HFF-Myc (cell line): ENCODE measurements around the gene AMACR.

Source experiments
- DNase-seq: peaks from one replicate; pipeline ENCODE4 v3.0.0-alpha.2; 2011; ENCODE audit warnings: low read depth; ENCODE audit errors: extremely low read depth
- H3K4me3 ChIP-seq: replicated peaks from 2 replicates; pipeline ENCODE4 v1.5.1; 2011; ENCODE audit warnings: low read depth, mild to moderate bottlenecking, control low read depth, low read length
- CTCF ChIP-seq: IDR thresholded peaks from 2 replicates; pipeline ENCODE4 v1.5.1; 2012; ENCODE audit warnings: mild to moderate bottlenecking, low read depth, low read length, control low read depth; ENCODE audit errors: missing control alignments

AMACR gene

GRCh38 chr5:33978306-33978705, 29.5 kb downstream of the AMACR start:
- TF ChIP-seq CTCF, result no peak
- H3K4me3 ChIP-seq, result no peak overlapping the region
- DNase-seq, result no peak

GRCh38 chr5:33976307-33976706, 31.5 kb downstream of the AMACR start:
- TF ChIP-seq CTCF, result no peak
- no peak for DNase-seq

GRCh38 chr5:33975852-33976251, 32.0 kb downstream of the AMACR start:
- DNase-seq, result no peak
- no peak overlapping the region for H3K4me3 ChIP-seq
- no peak for TF ChIP-seq CTCF

More at GRCh38 chr5:33976307-33976706, 31.5 kb downstream of the AMACR start:
- H3K4me3 ChIP-seq, result no peak overlapping the region

- H3K4me3 ChIP-seq, result no peak overlapping the region
Observed at GRCh38 chr5:33973271-33973670, 34.6 kb downstream of the AMACR start.

GRCh38 chr5:33969572-33970452, 38.0 kb downstream of the AMACR start:
- peak; percentile 86 for TF ChIP-seq CTCF
- DNase-seq, result peak; percentile 33
- no peak overlapping the region for H3K4me3 ChIP-seq

More at GRCh38 chr5:33973271-33973670, 34.6 kb downstream of the AMACR start:
- TF ChIP-seq CTCF, result no peak
- DNase-seq, result no peak

- TF ChIP-seq CTCF, result no peak
- no peak for DNase-seq
- H3K4me3 ChIP-seq, result no peak overlapping the region
Observed at GRCh38 chr5:33968211-33969005, 39.4 kb downstream of the AMACR start.
